H1 (cell line): ENCODE measurements around the gene CPLANE2. TPM values are rescaled to one million over a fixed set of nuclear protein-coding genes. Genes with fewer than 3 reads are reported as not detected.

ENCODE experiments used
- CTCF ChIA-PET: fragments of 300-600 bp; sonication (Branson Sonifier 250); formaldehyde crosslinking; loops from one replicate; lab custom pipeline; 2021; ENCODE audit not compliant: partially characterized antibody; lab: Charles Lee
- POLR2A ChIA-PET: fragments of 300-600 bp; sonication (Branson Sonifier 250); formaldehyde crosslinking; loops from one replicate; lab custom pipeline; 2021; ENCODE audit warnings: inconsistent platforms; ENCODE audit not compliant: partially characterized antibody; lab: Charles Lee
- DNase-seq, 2 experiments: peaks; one replicate each; pipeline versions ENCODE4 v3.0.0 to v3.0.0-alpha.2; 2010 to 2022; ENCODE audit warnings: low spot score in 2 of 2, low read depth in 1 of 2, mixed read lengths in 1 of 2
- FAIRE-seq: peaks from 2 replicates; lab custom pipeline; 2011; peaks lifted over from hg19 to GRCh38; lab: Jason Lieb, UNC
- H2AFZ ChIP-seq: 2 replicates; pipeline ENCODE4 v1.8.1; 2012; ENCODE audit warnings: low read length, inconsistent platforms
- H2AK5ac ChIP-seq: 2 replicates; pipeline ENCODE4 v1.6.1; 2013; ENCODE audit warnings: low read depth, low read length
- H2BK120ac ChIP-seq: replicated peaks from 2 replicates; pipeline ENCODE3; 2013; ENCODE audit warnings: low read depth, low read length, inconsistent platforms
- H2BK12ac ChIP-seq: 2 replicates; pipeline ENCODE4 v1.6.1; 2013; ENCODE audit warnings: low read depth, low read length
- H2BK15ac ChIP-seq: 2 replicates; pipeline ENCODE4 v1.6.1; 2013; ENCODE audit warnings: low read length
- H2BK20ac ChIP-seq: 2 replicates; pipeline ENCODE4 v1.6.1; 2013; ENCODE audit warnings: low read length
- H2BK5ac ChIP-seq: 2 replicates; pipeline ENCODE4 v1.6.1; 2013; ENCODE audit warnings: low read depth, low read length
- H3K14ac ChIP-seq: 2 replicates; pipeline ENCODE4 v1.6.1; 2013; ENCODE audit warnings: inconsistent platforms; ENCODE audit not compliant: insufficient read length
- H3K18ac ChIP-seq: 2 replicates; pipeline ENCODE4 v1.6.1; 2013; ENCODE audit warnings: low read length; ENCODE audit errors: extremely low read depth
- H3K23ac ChIP-seq: 2 replicates; pipeline ENCODE4 v1.6.1; 2013; ENCODE audit warnings: inconsistent platforms; ENCODE audit not compliant: insufficient read length
- H3K23me2 ChIP-seq: 2 replicates; pipeline ENCODE4 v1.6.1; 2013; ENCODE audit warnings: low read depth, low read length
- H3K27ac ChIP-seq: 2 replicates; pipeline ENCODE4 v1.6.1; 2011; ENCODE audit warnings: low read depth, low read length, inconsistent platforms
- H3K27me3 ChIP-seq, 4 experiments: replicated peaks in 1 of 4; 1 replicate in 1 of 4; 2 replicates in 3 of 4; pipeline versions ENCODE4 v1.6.1 to v1.8.1; 2011 to 2013; ENCODE audit warnings: low read length in 3 of 4, mild to moderate bottlenecking in 3 of 4, inconsistent platforms in 2 of 4, mixed read lengths in 2 of 4, moderate library complexity in 1 of 4; ENCODE audit not compliant: control insufficient read depth in 3 of 4, insufficient read depth in 3 of 4; ENCODE audit errors: extremely low read depth in 1 of 4
- H3K36me3 ChIP-seq, 4 experiments: 2 replicates each; pipeline versions ENCODE4 v1.6.1 to v1.8.1; 2011 to 2013; ENCODE audit warnings: mild to moderate bottlenecking in 4 of 4, low read length in 3 of 4, moderate library complexity in 2 of 4, control low read depth in 1 of 4, inconsistent platforms in 1 of 4; ENCODE audit not compliant: insufficient read depth in 4 of 4, control insufficient read depth in 2 of 4
- H3K4ac ChIP-seq: replicated peaks from 2 replicates; pipeline ENCODE3; 2013; ENCODE audit warnings: low read length, low read depth, mixed read lengths, inconsistent platforms; ENCODE audit not compliant: insufficient read length
- H3K4me1 ChIP-seq, 4 experiments: replicated peaks in 1 of 4; 1 replicate in 1 of 4; 2 replicates in 3 of 4; pipeline versions ENCODE4 v1.6.1 to v1.8.1; 2011 to 2013; ENCODE audit warnings: low read length in 3 of 4, inconsistent platforms in 2 of 4, mixed read lengths in 1 of 4; ENCODE audit not compliant: insufficient read depth in 4 of 4, control insufficient read depth in 3 of 4
- H3K4me2 ChIP-seq, 2 experiments: 2 replicates each; pipeline versions ENCODE4 v1.6.1 to v1.8.1; 2011 to 2013; ENCODE audit warnings: low read depth in 2 of 2, low read length in 2 of 2, control low read depth in 1 of 2, inconsistent platforms in 1 of 2, mild to moderate bottlenecking in 1 of 2; ENCODE audit not compliant: insufficient read depth in 1 of 2
- H3K4me3 ChIP-seq, 4 experiments: fragments of 200-600, 300-600 bp in 1 of 4; sonication (generic), shearing (Covaris generic), sonication (Bioruptor Twin) in 1 of 4; 2 replicates each; pipeline versions ENCODE4 v1.5.1 to v1.8.1; 2011 to 2016; ENCODE audit warnings: low read length in 4 of 4, low read depth in 3 of 4, control low read depth in 2 of 4, inconsistent platforms in 2 of 4, mild to moderate bottlenecking in 2 of 4, mixed read lengths in 1 of 4, moderate library complexity in 1 of 4; ENCODE audit not compliant: insufficient read depth in 2 of 4; ENCODE audit errors: extremely low read depth in 1 of 4
- H3K56ac ChIP-seq: replicated peaks from 2 replicates; pipeline ENCODE3; 2013; ENCODE audit warnings: low read depth, mild to moderate bottlenecking, mixed read lengths, low read length, inconsistent platforms; ENCODE audit not compliant: insufficient read length
- H3K79me1 ChIP-seq: 2 replicates; pipeline ENCODE4 v1.6.1; 2013; ENCODE audit warnings: low read depth, low read length, control low read depth
- H3K79me2 ChIP-seq, 2 experiments: 2 replicates each; pipeline versions ENCODE4 v1.6.1 to v1.8.1; 2012 to 2013; ENCODE audit warnings: low read length in 2 of 2, mild to moderate bottlenecking in 2 of 2, inconsistent platforms in 1 of 2; ENCODE audit not compliant: insufficient read depth in 2 of 2, control insufficient read depth in 1 of 2
- H3K9ac ChIP-seq, 4 experiments: replicated peaks in 1 of 4; 1 replicate in 1 of 4; 2 replicates in 3 of 4; pipeline versions ENCODE4 v1.6.1 to v1.8.1; 2011 to 2013; ENCODE audit warnings: low read depth in 3 of 4, low read length in 3 of 4, control low read depth in 2 of 4, mild to moderate bottlenecking in 2 of 4, moderate library complexity in 2 of 4, inconsistent platforms in 1 of 4; ENCODE audit errors: extremely low read depth in 1 of 4
- H3K9me3 ChIP-seq, 2 experiments: 2 replicates each; pipeline versions ENCODE4 v1.6.1 to v1.8.1; 2012 to 2013; ENCODE audit warnings: mild to moderate bottlenecking in 2 of 2, moderate library complexity in 2 of 2, control low read depth in 1 of 2, inconsistent platforms in 1 of 2, low read depth in 1 of 2, low read length in 1 of 2, mixed read lengths in 1 of 2; ENCODE audit not compliant: insufficient read depth in 2 of 2
- H4K20me1 ChIP-seq, 2 experiments: replicated peaks in 1 of 2; 2 replicates each; pipeline versions ENCODE3 to v1.8.1; 2011 to 2013; ENCODE audit warnings: inconsistent platforms in 2 of 2, low read length in 2 of 2, mild to moderate bottlenecking in 1 of 2; ENCODE audit not compliant: insufficient read depth in 2 of 2, control insufficient read depth in 1 of 2
- H4K5ac ChIP-seq: 2 replicates; pipeline ENCODE4 v1.6.1; 2013; ENCODE audit warnings: low read length, low read depth, mixed read lengths, inconsistent platforms; ENCODE audit not compliant: insufficient read length
- H4K8ac ChIP-seq: 2 replicates; pipeline ENCODE4 v1.8.0; 2013; ENCODE audit warnings: mild to moderate bottlenecking, moderate library complexity, low read length, inconsistent platforms; ENCODE audit not compliant: insufficient read depth; ENCODE audit errors: extremely low read depth
- H4K91ac ChIP-seq: replicated peaks from 2 replicates; pipeline ENCODE3; 2013; ENCODE audit warnings: low read length, mixed read lengths, inconsistent platforms; ENCODE audit not compliant: insufficient read length
- BACH1 ChIP-seq: IDR thresholded peaks from 2 replicates; pipeline ENCODE4 v1.6.1; 2012; ENCODE audit warnings: low read length, improper control_type of control experiment
- EGR1 ChIP-seq: IDR thresholded peaks from 2 replicates; pipeline ENCODE4 v1.6.1; 2011; ENCODE audit warnings: low read depth, low read length, borderline replicate concordance
- KDM5A ChIP-seq: fragments of 200-600 bp; IDR thresholded peaks from 2 replicates; pipeline ENCODE4 v1.7.1; 2012; ENCODE audit warnings: mild to moderate bottlenecking, low read length, inconsistent platforms, mixed read lengths
- PHF8 ChIP-seq: fragments of 200-600 bp; sonication (generic); conservative IDR thresholded peaks from 2 replicates; pipeline ENCODE4 v1.7.1; 2012; ENCODE audit warnings: low read depth, mild to moderate bottlenecking, inconsistent platforms, low read length, moderate library complexity
- TEAD4 ChIP-seq: IDR thresholded peaks from 2 replicates; pipeline ENCODE4 v1.6.1; 2012; ENCODE audit warnings: low read depth, low read length, inconsistent platforms, mixed read lengths
- WGBS, 2 experiments: shearing (Covaris generic) in 1 of 2; methylation state at CpG; one replicate each; pipeline versions ENCODE4 v1.1.6 to v1.1.7; 2013 to 2015; ENCODE audit warnings: low lambda C conversion rate in 2 of 2, mixed read lengths in 2 of 2, inconsistent platforms in 1 of 2, low coverage in 1 of 2, missing lambda C conversion rate in 1 of 2; ENCODE audit not compliant: insufficient replicate concordance in 2 of 2, insufficient coverage in 1 of 2, insufficient read length in 1 of 2; ENCODE audit errors: extremely low coverage in 1 of 2, missing lambda C conversion rate in 1 of 2; 5-methylcytosine and 5-hydroxymethylcytosine counted together
- polyA plus RNA-seq, 7 experiments: library from polyadenylated mRNA; depleted of rRNA in 3 of 7; stranded (reverse) in 5 of 7; unstranded in 2 of 7; fragments of >200 nt in 5 of 7; fragments of 200-250 nt in 2 of 7; gene quantifications; 1 replicate in 5 of 7; 2 replicates in 1 of 7; 4 replicates in 1 of 7; pipeline versions ENCODE4 v1.2.1 to v1.2.3, GENCODE V29; 2011 to 2013; ENCODE audit warnings: missing spikeins in 2 of 7, mixed read lengths in 2 of 7
- total RNA-seq: library from RNA; stranded (reverse); fragmentation: NEBNext Ultra II Directional; extraction: Animal tissue kit (Norgen Biotek cat#: 25700); gene quantifications from 2 replicates; pipeline ENCODE4 v1.2.1, GENCODE V29; 2021

Gene CPLANE2
- total and polyA plus RNA-seq, 2 of the 8 experiments (the other 6 are each of a cell fraction or from before 2014, with no cell fraction given), result 2.3 to 2.5 TPM

DNA sequence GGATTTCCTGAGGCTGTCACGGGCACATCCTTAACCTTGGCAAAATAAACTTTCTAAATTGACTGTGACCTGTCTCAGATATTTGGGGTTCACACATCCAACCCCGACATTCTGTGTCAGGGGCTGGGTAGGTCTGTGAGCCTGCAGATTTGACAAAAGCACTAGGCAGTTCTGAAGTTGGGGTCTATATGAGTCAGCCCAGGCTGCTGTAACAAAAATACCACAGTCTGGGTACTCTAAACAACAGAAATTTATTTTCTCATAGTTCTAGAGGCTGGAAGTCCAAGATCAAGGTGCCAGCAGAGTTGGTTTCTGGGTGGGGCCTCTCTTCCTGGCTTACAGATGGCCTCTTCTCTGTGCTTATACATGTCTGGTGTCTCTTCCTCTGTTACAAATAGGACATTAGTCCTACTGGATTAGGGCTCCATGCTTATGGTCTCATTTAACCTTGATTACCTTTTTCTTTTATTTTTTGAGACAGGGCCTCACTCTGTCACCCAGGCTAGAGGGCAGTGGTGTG, 3.0 kb upstream of the CPLANE2 start:
- Histone ChIP-seq H2BK15ac (no peak overlapping the region), H3K27me3 (no peaks in the 10 kb centered on the region; a peak in 1 of 7 replicates), H3K4me2 (no peak overlapping the region), H3K79me1 (no peaks in the 10 kb centered on the region), H3K36me3 (no peaks in the 10 kb centered on the region), H4K91ac (no peak overlapping the region), H3K27ac (no peak overlapping the region), H3K4ac (no peak overlapping the region), H3K23me2 (peaks cover 6% of the 10 kb centered on the region), H2AFZ (no peak overlapping the region), H3K9me3 (no peaks in the 10 kb centered on the region), H2BK120ac (no peak overlapping the region), H4K5ac (no peak overlapping the region), H2AK5ac (no peak overlapping the region), H3K79me2 (no peaks in the 10 kb centered on the region), H3K18ac (no peak overlapping the region), H4K8ac (no peak overlapping the region), H3K4me3 (no peak overlapping the region), H2BK5ac (no peak overlapping the region), H3K23ac (no peak overlapping the region), H2BK12ac (no peak overlapping the region), H3K56ac (no peak overlapping the region), H4K20me1 (peaks cover 0 to 5% of the 10 kb centered on the region in 2 experiments), H2BK20ac (no peak overlapping the region), H3K9ac (no peak overlapping the region), H3K14ac (no peak overlapping the region), H3K4me1 (peaks cover 0 to 9% (median 4%) of the 10 kb centered on the region in 4 experiments; a peak in 6 of 7 replicates)
- ChIA-PET CTCF (no interaction called here), POLR2A (interaction anchor here (1.5 kb wide), 1 partner anchor 34 kb away, joined by 4 read pairs; no protein-coding TSS in a partner anchor)
- no peak for FAIRE-seq
- 75% methylated on average over 2 of the region's 2 CpGs; no CpG with 5 or more reads in 1 of the 2 experiments for WGBS, 2 experiments
- no peak for DNase-seq
- TF ChIP-seq TEAD4, result no peak
- TF ChIP-seq EGR1, result no peak
- TF ChIP-seq BACH1, result no peak
- TF ChIP-seq PHF8, result no peak
- TF ChIP-seq KDM5A, result no peak
